OCI-M2 (cell line): Measurements from ENCODE around the gene PLS1.
"Not testable (repeated sequence)": the region's sequence is repeated elsewhere in the genome, so short reads cannot be mapped to it uniquely, and the experiment has no call there.

Source experiments
- DNase-seq: peaks from one replicate; lab custom pipeline; 2025; ENCODE audit not compliant: unreplicated experiment; lab: John Stamatoyannopoulos, UW

Gene PLS1

DNA sequence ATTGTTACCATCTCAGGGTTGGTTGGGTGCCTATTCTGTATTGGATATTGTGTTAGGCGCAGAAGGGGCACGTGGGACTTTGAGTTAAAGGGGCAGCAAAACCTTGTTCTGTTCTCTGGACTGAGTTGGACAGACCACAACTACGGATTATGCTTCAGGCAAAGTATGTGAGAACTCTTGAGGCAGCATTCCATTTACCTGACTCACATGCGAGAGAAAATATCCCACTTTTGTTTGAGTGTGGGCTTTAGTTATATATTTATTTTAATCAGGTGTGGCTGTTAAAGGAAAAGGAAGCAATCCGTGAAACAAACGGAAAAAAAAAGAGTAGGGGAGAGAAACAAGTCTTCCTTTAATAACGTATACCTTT, 627 bp upstream of the PLS1 start:
- no peak for DNase-seq

GRCh38 chr3:142596726-142597088, 514 bp downstream of the PLS1 start:
- DNase-seq: no peak

GRCh38 chr3:142597906-142598305, 1.7 kb downstream of the PLS1 start:
- DNase-seq: no peak

DNA sequence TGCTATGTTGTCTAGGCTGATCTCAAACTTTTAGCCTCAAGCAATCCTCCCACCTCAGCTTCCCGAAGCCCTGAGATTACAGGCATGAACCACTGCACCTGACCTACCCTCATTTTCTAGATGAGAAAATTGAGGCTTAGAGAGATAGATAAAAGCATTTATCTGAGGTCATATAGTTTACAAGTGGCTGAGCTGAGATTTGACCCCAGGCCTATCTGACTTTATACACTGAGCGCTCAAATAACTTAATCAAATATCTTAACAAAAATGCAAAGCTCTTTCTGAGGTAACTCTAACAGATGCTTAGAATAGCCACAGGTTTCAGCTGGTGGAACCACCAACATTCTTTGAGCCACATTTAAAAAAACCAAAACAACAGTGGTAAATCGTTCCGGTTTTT, 5.5 kb downstream of the PLS1 start:
- no peak for DNase-seq

DNA sequence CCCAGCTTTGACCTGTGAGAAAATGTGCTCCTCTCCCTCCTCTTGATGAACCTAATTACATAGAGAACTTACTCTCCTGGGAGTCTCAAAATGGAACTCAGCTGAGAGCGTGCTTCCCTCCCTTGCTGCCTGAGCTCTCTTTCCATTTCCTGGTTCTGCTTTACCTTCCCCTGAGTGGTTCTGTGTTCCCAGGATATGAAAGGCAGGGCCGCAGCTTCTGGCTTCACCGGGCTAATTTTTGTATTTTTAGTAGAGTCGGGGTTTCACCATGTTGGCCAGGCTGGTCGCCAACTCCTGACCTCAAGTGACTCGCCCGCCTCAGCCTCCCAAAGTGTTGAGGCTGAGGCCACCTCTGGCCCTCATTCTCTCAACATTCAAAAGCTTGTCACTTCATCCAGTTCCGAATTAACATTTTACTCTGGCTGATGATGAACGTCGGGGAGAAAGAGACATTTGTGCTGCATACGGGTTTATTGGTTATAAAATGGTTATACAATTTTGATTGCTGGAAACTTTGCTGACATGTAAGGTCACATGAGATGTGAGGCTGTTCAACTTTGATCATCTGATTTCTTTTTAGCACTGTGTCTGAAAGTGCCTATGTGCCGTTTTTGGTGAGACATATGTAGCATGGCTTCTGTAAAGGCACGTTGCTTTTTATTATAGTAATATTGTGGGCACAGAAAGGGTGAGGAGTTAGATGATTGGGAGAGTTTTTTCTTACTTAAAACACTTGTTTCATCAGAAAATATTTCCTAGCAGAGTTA, 6.6 kb downstream of the PLS1 start:
- DNase-seq: no peak

GRCh38 chr3:142603386-142603705, 7.2 kb downstream of the PLS1 start:
- DNase-seq: not testable (repeated sequence)

GRCh38 chr3:142604940-142605339, 8.7 kb downstream of the PLS1 start:
- no peak for DNase-seq

- DNase-seq: no peak
These were observed 12.4 kb downstream of the PLS1 start for GRCh38 chr3:142608631-142609030.

DNA sequence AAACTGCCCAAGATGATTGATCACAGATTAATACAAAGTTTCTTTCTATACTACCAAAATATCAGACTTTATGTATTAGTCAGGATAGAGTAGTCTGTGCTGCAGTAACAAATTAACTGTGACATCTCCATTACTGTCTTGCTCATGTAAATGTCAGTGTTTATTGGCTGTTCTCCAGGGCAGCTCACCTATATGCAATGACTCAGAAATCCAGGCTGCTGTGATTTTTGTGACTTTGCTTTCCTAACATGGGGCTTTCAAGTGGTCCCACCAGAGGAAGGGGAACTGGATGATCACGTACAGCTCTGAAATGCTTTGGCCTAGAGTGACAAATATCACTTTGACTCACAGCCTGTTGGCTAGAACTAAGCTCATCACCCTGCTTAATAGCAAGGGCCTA, 12.9 kb downstream of the PLS1 start:
- DNase-seq: no peak

GRCh38 chr3:142611206-142611605, 15.0 kb downstream of the PLS1 start:
- no peak for DNase-seq

DNA sequence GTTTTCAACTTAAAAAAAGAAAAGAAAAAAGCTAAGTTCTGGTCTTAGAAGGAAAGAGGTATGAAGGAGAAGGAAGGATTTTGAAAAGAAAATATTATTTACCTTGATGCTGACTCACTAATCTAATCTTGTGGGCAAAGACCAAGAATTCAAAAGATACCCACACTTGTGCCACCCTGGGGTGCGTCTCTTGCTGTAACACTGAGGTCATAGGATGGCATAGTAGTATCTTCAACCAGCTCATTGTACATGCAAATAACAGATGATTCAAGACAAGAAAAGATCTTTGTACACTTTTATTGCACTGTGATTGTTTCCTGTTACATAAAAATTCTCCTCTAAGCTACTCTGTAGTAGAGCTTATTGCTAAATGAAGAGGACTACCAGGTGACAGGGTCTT, 17.3 kb downstream of the PLS1 start:
- DNase-seq: no peak

DNA sequence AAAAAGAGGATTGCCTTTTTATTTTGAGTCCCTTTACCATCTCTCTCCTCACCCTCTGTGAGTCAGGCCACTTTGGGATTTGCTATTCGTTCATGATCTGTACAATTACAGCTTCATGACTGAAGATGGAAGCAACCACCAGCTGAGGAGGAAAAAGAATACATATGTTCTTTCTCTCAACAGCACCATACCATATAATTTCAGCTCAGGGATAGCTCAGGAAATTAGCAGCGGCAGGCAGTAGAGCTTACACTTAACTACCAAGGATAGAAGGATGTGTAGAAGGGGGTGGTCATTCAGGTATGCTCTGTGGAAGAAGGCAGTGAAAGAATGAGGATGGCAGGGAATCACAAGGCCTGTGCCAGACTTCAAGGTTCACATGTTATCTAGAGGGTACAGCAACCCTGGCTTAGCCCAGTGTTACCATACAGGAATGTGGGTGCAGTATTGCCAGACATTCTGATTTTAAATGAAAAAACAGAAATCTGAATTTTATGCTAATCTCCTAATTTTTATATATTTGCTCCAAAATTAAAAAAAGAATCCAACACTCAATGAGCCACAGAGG, 17.9 kb downstream of the PLS1 start:
- no peak for DNase-seq

DNA sequence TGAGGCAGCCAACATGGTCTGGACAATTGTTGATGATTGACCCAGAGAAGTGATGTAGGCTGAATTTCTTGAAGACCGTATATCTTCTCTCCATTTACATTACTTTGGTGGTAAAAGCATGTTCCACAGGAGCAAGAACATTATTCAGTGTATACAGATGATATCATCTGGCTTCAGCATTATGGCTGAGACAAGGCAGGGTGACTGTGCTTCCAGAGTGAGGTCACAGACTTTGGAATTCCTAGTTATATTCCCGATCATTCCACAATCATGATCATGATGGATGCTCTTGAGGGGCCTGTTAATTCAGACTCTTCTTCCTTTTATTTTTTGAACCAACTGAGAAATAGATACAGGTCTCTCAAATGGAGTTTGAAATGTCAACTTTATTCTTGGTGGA, 19.0 kb downstream of the PLS1 start:
- DNase-seq: no peak

DNA sequence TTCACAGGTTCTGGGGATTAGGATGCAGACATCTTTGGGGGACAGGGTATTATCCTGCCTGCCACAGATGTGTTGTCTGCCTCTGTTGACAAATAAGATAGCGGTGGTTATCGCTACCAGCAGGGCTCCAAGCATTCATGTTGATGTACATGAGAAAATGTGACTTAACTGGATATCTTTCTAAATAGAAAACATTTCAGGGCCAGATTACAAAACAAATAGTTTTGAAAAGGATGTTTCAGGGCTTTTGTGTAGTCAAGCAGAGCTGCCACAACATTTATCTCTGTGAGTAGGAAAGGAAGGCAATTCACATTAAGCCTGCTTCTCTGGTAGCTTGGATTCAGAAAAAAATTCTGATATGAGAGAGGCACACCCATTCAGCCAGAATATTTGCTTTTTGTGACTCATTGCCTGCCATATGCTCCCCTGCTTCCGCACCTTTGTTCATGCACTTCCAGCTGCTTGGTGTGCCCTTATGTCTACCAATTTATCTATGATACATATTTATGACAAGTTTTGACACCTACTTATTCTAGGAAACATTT, 22.8 kb downstream of the PLS1 start:
- DNase-seq: no peak

- DNase-seq: no peak
These were observed 26.2 kb downstream of the PLS1 start for GRCh38 chr3:142622405-142622804.

DNA sequence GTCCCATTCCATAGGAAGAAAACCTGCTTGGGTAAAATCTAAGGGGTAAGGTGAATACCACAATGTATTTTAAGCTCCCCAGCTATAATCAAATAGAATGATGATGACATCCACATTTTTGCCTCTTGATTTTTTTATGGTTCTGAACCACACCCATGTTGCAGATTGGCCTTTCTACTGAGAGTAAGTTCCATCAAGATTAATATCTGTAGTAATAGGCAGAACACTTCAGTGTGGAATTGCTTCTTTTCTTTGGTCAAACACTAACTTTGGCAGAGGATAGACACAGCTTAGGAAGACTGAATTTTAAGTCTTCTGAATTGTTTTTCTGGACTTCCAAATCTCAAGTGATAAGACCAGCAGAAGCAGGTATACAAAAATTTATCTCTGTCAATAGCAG, 27.0 kb downstream of the PLS1 start:
- no peak for DNase-seq

DNA sequence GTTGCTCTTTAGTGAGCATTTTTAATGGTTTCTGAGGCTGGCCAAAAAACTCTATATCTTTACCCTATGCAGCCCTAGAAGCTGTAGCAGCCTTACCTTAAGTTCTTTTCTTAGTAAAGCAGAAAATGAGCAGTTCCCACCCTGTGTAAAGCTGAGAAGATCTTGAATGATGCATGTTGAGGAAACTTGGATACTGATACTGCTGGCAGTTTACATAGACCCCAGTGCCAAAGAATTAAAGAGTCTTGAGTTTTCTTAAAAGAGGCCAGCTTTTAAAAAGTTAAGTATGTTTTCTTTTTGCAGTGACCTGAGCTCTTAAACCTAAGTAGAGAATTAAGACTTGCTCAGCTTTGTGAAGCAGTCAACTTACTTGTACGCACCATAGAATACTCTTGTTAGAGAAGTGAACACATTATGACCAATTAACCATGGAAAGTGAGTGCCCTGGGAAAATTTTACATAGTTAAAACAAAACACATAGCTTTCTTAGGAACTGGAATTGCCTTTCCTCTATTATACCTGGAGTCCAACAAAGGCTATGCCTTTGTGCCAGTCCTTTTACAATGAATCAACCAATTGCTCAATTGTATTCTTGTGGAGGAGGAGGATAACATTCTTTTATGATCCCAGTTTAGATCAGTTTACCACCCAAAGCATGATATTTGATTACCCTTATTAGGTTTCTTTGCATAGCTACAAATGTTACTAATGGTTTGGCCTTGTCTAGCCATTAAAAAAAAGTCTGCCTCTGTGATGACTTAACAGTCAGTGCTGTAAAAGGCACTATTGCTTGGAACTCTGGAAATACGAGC, 28.4 kb downstream of the PLS1 start:
- no peak for DNase-seq

GRCh38 chr3:142625153-142625440, 28.9 kb downstream of the PLS1 start:
- no peak for DNase-seq

DNA sequence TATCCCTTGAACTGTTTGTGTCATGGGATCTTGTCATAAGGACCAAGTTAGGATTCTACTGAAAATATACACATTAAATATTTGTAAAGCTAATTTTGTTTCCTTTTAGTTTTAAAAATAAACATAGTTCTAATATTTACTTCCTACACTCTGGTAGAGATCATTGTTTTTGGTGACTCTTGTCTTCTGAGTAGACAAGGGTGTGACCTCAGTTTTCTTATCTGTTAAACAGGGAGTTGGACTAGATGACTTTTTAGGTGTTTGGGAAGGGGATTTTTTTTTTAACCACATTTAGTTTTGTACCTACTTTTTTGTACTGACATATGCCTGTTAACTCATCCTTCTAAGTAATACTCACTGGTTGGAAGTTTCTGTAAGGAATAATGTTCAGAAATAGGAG, 30.8 kb downstream of the PLS1 start:
- DNase-seq: no peak

DNA sequence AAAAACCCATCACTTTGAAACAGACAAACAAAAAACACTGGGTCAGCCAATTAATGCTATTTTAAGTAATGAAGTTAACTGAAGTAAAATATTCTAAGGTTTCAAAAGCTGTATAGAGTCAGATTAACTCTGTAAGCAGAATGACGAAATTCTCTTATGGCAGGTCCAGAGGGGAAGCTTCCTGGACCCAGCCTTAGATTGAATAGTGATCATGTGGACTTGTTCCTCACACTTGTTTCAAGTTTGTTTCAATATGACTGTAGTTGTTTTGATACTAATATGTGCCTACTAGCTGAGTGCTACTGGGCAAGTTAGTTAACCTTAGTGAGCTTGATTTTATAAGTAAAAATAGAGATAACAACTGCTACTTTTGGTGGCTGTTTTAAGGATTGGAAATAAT, 32.6 kb downstream of the PLS1 start:
- no peak for DNase-seq

DNA sequence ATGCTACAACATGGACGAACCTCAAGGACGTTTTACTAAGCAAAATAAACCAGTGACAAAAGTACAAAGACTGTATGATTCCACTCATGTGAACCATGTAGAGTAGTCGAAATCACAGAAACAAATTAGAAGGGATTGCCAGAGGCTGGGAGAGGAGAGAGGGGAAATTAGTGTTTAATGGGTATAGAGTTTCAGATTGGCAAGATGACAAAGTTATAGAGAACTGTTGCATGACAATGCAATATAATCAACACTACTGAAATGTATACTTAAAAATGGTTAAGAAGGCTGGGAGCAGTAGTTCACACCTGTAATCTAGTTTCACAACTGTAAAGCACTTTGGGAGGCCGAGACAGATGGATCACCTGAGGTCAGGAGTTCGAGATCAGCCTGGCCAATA, 36.9 kb downstream of the PLS1 start:
- no peak for DNase-seq

DNA sequence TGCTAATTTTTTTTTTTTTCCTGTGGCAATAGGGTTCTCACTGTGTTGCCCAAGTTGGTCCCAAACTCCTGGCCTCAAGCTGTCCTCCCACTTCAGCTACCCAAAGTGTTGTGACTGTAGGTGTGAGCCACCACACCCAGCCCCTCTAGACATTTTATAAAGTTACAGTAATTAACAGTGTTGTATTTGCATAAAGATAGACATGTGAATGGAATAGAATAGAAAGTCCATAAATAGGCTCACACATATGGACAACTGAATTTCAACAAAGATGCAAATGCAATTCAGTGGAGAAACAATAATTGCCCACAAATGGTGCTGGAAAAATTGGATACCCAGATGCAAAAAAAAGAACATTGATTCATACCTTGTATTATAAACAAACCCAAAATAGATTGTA, 39.9 kb downstream of the PLS1 start:
- DNase-seq: no peak
